ENCODE measurements around the gene CA9. TPM values are rescaled to one million over a fixed set of nuclear protein-coding genes. Genes with fewer than 3 reads are reported as not detected.
A peak's percentile ranks its signal among the peaks of the same experiment; 100 is the strongest.

The CA9 gene
- total RNA-seq, 1 donor from 2014 or later = 0.64 TPM

DNA sequence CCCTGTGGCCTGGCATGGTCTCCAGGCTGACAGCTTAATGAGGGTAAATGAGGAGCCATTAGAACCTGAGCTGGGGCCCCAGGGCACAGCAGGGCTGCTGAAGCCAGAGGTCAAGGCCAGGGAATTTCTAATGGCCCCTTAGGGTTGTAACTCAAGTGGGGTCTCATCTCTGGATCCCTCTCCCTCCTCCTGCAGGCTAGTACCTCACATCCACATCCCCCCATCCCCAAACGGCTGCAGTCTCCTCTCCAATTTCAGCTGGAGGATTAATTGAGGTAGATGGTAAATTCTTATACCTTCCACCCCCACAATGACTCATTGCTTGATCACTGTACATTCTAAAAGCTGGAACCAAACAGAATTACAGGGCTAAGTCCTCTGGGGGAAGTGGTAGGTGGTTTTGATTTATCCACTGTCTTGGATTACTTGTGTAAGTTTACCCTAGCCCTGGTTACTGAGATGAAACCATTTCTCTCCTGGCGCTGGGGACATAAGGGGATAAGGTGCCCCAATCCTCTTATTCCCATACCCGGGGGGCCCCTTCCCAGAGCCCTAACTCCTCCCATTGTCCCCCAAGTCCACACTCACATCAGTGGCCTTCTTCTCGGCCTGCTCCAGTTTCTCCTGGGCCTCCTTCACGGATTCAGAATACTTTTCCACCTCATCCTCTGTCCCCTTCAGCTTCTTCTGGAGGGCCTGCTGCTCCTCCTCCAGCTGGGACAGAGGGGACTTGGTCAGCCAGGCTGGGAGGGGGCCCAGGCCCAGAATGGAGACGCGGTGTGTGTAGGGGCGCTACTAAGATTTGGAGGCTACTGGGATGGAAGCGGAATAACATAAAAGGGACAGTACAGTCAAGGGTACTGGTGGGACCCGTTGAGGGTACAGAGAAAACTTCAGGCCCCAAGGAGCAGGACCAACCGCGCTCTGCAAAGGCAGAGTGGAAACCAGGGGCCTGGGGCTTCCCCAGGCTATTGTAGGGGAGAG lies 15.1 kb downstream of the CA9 start:
- intact Hi-C loops (cut with micrococcal nuclease) = no loop called here
- no peak for DNase-seq
- ATAC-seq = no peak

DNA sequence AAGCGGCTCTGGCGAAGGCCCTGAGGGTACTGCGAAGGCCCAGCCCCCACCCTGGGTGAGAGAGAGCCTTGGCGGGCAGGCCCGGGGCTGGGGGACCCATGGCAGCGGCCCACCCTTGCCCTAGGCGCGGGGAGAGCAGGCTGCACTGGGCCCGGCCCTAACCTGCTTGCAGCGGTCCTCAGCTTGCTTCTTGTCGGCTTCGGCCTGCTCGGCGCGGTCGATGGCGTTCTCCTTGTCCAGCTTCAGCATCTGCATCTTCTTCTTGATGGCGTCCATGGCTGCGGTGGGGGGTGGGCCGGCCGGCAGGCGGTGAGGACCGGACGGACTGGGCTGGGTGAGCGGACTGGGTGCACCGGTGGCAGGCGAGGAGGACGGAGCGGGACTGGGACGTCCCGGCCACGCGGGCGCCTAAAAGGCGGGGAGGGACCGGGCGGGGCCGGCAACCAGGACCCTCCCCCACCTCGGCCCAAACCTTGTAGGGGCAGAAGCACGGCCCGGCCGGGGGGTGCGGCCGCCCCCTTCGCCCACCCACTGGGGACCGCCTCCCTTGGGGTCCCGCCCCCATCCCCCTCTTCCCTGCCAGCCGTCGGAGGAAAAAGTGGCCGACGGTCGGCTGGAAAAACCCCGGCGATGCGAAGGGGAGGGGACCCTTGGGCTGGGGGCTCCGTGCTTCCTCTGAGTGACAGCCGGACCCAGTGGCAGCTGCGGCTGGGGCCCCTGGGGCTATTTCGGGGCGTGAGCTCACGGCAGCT lies 16.0 kb downstream of the CA9 start, which contains the start of gene TPM2:
Gene TPM2, minus strand, starts transcription at position 384 of the 752 bp plus-strand sequence. Its CDS starts 108 bp downstream, at position 276.
- ATAC-seq (peak; percentile 78), DNase-seq (peak; percentile 91)
- intact Hi-C loops (cut with micrococcal nuclease) = no loop called here

DNA sequence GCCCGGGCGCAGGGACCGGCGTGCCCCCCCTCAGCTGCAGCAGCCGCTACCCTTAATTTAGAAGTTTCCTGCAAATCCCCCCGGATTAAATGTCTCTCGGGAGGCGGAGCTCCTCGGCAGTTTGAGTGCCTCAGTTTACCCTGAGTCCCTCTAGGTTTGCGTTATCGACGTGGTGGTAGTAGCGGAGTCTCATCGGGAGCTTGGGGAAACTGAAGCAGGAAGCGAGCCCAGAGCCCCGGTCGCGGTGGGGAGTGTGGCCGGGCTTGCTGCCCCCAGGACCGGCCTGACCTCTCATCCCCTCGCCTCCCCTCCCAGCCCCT lies 16.5 kb downstream of the CA9 start:
- no peak for ATAC-seq
- DNase-seq = no peak
- intact Hi-C loops (cut with micrococcal nuclease) = no loop called here

DNA sequence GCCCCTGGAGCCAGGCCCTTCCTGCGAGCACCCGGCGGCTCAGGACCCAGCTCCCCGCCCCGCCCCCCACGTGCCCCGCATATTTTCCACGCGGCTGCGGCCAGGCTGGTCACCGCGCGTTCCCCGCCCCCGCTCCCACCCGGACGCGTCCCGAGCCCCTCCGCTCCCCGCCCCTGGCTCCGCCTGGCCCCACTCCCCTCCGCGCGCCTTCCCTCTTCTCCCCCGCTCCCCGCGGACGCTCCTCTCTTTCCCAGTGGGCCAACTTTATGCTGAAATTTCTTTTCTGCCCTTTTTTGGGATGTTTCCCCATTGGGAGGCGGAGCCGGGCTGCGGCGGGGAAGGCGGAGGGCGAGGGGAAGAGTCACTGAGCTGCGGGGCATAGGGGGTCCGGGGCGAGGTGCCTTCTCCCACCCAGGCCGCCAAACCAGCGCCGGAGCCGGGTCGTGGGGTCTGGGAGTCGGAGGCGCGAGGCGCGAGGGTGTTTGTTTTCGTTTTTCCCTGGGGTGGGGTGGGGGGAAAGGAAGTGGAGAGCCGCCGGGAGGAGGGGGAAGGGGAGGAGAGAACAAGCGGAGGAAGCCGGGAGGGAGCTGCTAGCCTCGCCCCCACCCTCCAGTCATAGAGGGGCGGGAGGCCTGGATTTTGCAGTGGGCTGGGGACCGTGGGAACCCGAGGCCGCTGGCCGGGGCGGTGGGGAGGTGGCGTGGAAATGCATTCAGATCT lies 17.0 kb downstream of the CA9 start:
- DNase-seq (peak; percentile 90), ATAC-seq (peak; percentile 68)
- intact Hi-C loops (cut with micrococcal nuclease) = no loop called here

DNA sequence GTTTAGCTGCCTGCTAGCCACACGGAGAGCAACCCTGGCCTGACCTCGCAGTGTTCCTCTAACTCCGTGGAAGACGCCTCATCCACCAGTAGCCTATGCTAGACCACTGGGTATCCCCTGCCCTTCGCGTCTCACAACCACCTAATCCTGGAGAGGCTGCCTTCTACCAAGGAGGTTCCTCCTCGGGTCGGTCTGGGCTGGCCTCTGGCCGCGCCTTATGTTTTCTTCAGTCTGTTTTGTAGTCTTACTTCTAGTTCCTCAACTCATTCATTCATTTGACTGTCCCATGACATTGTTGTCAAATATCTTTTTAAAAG lies 17.6 kb downstream of the CA9 start:
- no peak for ATAC-seq
- intact Hi-C loops (cut with micrococcal nuclease) = no loop called here
- no peak for DNase-seq

DNA sequence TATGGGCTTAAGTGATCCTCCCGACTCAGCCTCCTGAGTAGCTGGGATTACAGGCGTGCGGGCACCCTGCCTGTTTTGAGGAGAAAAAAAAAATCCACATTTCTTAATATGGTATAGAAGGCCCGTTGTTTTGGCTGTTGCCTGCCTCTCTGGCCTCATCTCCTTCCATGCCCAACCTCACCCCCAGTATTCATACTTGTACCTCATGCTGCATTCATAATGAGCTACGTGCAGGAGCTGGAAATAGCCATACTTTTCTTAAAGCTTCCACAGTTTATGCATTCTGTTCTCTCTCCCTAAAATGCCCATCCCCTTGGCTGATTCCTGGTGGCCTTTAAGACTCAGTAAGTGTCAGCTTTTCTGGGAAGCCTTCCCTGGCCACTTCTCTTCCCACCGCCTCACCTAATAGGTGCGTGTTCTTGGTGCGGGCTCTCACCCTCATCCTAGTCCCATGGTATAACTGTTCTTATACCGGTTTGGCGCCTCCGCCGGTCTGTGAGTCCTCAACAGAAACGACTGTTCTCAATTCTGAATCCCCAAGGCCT lies 18.1 kb downstream of the CA9 start:
- intact Hi-C loops (cut with micrococcal nuclease) = no loop called here
- no peak for ATAC-seq
- DNase-seq = no peak

DNA sequence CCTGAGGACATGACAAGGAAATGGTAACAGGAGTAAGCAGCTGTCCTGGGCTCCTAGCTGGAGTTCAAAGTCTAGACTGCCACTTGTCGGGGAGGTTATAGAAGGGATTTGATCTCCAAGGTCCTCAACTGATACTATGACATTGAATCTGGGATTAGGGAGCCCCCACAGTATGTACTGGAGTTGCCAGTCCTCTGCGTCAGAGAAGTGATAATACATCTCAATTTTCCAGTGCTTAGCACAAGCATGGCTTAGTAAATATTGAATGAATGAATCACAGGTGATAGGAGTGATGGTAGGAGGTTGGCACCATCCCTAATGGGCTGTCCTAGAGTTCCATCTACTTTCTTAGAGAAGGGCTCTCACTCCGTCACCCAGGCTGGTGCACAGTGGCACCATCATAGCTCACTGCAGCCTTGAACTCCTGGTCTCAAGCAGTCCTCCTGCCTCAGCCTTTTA lies 22.2 kb downstream of the CA9 start:
- intact Hi-C loops (cut with micrococcal nuclease) = no loop called here

DNA sequence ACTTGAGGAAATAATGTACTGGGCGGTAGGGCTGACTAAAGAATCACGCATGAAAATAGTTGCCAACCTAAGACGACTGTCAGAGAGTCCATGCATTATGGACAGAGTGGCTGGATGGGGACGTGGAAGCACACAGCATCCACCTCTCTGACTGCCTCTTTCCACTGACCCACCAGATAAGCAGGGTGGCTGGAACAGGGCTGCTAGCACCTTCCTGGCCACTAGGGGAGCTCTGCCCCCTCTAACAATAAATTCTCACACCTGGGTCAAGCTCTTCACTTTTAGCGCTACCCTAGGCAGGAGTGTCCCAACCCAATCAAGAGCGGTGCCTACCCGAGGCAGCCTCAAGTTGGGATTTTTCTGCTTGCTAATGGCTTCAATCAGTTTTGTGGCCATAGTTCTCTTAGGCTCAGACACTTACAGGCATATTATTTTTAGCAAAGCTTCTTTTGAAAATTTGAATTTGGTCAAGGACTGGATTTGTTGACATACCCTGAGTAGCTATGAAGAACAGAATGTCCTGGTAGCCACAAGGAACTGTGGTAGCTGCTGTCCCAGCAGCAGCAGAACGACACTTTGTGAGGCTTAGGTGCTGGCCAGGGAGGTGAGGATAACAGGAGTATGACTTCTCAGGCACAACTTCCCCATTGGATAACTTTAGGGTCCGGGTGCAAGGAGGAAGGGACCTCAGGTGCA lies 22.9 kb downstream of the CA9 start:
- intact Hi-C loops (cut with micrococcal nuclease) = no loop called here
- peak; percentile 71 for ATAC-seq
- DNase-seq = peak; percentile 68

More for the DNA sequence above, 22.2 kb downstream of the CA9 start:
- DNase-seq (no peak), ATAC-seq (peak; percentile 1)

DNA sequence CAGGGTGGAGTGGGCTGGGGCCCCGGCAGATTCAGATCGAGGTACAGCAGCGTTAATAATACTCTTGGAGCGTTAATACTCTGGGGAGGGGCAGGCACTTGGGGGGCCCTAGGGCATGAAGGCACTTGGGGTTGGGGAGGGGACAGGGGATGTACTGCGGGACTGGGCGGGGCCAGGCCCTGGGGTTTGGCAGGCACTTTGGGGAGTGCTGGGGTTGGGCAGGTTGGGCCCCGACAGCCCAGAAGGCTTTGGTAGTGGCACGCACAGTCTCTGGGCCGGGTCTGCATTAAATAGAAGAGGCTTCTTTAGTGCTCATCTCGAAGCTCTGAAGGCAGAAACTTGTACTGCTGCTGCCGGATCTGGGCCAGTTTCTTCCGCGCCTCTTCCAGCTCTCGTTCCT lies 23.8 kb downstream of the CA9 start:
- no peak for DNase-seq
- intact Hi-C loops (cut with micrococcal nuclease) = no loop called here
- peak; percentile 7 for ATAC-seq

DNA sequence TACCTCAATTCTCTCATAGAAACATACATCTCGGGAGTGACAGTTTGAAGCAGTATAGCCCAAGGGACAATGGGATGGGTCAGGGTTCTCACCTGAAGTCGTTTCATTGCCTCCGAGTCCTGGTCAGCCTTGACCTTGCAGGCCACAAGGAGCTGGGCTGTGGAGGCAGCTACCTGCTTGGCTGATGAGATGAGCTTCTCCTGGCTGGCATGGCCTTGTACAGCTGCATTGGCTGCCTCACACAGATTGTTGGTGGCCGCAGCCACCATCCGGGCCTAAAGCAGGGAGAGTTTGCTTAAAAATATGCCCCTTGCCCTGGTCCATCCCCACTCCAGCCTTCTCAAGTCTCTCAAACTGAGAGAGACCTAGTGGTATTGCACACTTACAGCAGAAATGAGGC lies 24.5 kb downstream of the CA9 start:
- DNase-seq (no peak), ATAC-seq (no peak)
- intact Hi-C loops (cut with micrococcal nuclease) = no loop called here

DNA sequence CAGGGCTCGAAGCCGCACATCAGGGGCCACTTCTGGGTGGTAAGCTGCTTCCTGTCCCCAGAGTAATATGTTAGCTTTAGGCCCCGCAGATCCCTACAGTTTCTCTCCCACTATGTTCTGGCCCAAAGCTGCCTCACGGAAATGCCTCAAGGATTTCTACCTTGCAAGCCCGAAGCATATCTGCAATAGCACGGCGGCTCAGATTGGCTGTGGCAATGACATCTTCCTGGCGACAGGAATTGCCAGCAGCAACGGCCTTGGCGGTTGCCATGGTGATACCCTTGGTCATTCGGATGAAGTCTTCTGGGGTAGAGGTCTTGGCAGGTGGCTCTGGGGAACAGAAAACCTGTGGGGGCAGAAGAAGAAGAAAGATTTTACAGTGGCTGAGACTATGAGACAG lies 26.3 kb downstream of the CA9 start:
- DNase-seq = no peak
- intact Hi-C loops (cut with micrococcal nuclease) = no loop called here

DNA sequence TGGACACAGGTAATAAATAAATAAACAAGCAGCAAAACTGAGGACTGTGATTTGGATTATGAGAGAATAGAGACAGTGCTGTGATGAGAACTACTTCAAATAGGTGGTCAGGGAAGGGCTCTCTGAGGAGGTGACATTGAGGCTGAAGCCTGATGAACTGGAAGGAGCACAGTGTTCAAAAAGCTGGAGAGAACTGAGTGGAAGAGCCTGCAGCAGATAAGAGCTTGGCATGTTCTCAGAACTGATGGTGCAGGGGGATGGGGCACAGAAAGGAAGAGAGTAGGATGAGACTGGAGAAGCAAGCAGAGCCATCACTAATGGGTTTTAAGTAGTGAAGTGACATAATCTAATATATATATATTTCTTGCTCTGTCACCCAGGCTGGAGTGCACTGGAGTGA lies 27.2 kb downstream of the CA9 start:
- intact Hi-C loops (cut with micrococcal nuclease) = no loop called here
- DNase-seq (no peak), ATAC-seq (peak; percentile 66)

More for the DNA sequence above, 26.3 kb downstream of the CA9 start:
- ATAC-seq = no peak

DNA sequence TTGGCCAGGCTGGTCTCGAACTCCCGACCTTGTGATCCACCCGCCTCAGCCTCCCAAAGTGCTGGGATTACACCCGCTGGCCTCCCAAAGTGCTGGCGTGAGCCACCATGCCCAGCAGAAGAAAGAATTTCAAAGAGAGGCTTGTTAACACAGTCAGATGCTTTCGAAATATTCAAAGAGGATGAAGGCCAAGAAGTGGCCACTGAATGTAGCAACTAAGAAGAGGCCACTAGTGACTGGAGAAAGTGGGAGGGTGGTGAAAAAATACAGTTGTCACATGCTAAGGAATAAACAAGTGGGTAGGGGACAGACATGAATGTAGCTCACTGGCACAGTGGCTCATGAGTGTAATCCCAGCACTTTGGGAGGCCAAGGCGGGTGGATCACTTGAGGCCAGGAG lies 29.0 kb downstream of the CA9 start:
- intact Hi-C loops (cut with micrococcal nuclease) = no loop called here
- DNase-seq (no peak), ATAC-seq (no peak)

DNA sequence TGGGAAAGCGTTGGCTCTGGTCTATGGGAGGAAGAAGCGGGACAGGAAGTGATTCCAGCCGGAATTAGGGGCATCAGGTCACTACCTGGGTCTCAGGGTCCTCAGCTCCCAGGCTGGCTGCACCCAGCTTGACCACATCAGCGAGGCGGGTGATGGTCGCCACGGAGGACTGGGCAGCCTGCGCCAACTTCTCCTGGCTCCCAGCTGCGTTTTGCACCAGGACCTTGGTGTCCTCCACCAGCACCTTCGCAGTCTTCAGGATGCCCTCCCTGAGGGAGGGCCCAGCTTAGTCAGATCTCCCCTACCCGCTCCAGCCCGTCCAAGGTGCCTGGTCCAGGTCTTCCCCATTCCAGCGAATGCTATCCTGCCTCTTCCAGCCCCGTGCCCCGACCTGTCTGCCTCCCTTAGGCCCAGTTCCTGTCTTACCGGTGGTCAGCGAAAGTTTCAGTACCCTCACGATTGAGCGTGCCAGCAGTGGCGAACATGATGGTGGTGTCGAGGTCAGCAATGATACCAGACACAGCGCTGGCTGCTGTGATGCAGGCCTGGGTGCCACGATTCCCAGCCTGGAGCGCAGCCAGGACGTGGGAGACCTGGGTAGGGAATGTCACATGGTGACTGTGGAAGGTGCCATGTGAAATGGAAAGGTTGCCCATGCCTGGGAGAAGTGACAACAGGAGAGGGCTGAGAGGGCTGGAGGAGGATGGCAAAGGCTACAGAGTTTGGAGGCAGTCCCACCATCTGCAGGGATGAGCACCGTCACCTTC lies 30.4 kb downstream of the CA9 start:
- peak; percentile 76 for ATAC-seq
- DNase-seq = peak; percentile 82
- intact Hi-C loops (cut with micrococcal nuclease) = no loop called here

DNA sequence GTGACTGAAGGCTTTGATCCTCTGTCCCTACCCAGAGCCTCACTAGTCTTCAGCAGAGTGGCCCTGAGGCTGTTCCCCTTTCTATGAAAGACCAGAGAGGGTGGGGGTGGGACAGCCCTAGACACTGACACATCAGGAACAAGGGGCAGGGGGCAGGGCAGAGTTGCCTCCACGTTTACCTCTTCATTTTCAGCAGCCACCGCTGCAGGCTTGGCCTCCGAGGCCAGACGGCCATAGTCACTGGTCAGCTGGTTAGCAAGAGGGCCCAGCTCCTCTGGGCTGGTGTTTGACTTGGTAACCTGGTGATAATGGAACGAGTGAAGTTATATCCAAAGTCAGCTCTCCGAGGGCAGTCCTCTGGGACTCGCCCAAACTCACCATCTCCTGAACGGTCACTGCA lies 31.6 kb downstream of the CA9 start:
- ATAC-seq = no peak
- intact Hi-C loops (cut with micrococcal nuclease) = no loop called here
- DNase-seq = no peak

DNA sequence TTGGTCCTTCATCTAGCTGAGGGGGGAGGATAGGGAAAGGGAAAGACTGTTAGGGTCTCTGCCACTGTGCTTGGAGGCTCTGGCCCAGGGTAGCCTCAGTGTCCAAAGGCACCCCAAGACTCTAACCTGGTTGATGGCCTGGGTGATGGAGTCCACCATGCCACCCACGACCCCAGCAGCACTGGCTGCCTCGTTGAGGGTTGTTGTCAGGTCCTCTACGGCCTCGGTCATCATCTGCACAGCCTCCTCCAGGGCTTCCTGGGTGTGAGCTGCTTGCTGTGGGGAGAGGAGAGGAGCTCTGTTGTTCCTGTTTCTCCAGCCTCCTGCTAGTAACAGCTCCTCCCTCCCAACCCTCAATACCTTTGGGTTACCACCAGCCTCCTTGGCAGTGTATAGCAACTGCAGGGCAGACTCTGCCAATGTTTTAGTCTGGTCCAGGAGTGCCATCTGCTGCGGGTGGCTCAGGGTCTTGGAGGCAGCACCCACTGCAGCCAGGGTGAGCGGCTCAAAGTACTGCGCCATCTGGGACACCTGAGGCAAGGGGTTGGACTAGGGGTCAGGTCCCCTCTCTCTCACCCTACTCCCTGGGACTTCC lies 32.2 kb downstream of the CA9 start:
- ATAC-seq = no peak
- no peak for DNase-seq
- intact Hi-C loops (cut with micrococcal nuclease) = no loop called here

DNA sequence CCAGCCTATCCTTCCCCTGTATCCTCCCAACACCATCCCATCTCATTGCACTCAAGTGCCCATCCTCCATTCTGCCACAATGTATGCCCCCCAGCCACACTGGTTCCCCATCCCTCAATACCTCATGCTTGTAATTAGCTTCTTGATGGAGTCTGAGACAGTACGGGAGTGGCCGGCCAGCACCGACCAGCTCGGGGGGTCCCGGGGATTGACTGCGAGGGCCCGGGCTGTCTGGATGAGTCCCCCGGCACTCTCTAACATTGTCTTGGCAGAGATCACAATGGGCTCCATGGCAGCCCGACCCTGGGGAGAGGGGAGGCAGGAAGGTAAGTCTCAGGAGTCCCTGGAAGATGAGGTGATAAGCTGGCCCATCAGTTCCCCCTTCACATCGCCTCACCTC lies 33.2 kb downstream of the CA9 start:
- intact Hi-C loops (cut with micrococcal nuclease) = no loop called here
- DNase-seq (no peak), ATAC-seq (no peak)

DNA sequence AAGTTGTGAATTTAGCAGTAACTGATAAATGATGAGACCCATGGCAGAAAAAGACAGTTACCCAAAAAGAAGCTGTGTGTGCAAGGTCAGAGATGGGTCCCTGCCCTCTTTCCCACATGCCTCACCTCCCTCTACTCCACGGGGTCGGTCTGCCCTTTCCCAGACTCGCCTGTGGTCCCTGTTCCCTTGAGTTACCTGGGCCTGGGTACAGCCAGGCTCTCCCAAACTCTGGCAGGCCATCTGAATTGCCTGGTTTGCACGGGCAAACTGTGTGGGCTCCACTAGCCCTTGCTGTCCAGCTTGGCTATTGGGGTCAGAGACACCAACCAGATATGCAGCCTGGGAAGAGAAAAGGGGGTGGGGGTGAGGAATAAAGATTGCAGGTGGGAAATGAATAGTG lies 34.4 kb downstream of the CA9 start:
- ATAC-seq = no peak
- intact Hi-C loops (cut with micrococcal nuclease) = no loop called here
- DNase-seq = no peak
